HG02870 (cell line): Measurements from ENCODE around the gene SSU72.
"Not testable (repeated sequence)": the region's sequence is repeated elsewhere in the genome, so short reads cannot be mapped to it uniquely, and the experiment has no call there.

Experiments used
- ATAC-seq: cut with Tn5 transposase; IDR thresholded peaks from one replicate; pipeline ENCODE4 v1.9.1; 2021; ENCODE audit warnings: mild to moderate bottlenecking, moderate library complexity; ENCODE audit not compliant: unreplicated experiment

Gene SSU72

DNA sequence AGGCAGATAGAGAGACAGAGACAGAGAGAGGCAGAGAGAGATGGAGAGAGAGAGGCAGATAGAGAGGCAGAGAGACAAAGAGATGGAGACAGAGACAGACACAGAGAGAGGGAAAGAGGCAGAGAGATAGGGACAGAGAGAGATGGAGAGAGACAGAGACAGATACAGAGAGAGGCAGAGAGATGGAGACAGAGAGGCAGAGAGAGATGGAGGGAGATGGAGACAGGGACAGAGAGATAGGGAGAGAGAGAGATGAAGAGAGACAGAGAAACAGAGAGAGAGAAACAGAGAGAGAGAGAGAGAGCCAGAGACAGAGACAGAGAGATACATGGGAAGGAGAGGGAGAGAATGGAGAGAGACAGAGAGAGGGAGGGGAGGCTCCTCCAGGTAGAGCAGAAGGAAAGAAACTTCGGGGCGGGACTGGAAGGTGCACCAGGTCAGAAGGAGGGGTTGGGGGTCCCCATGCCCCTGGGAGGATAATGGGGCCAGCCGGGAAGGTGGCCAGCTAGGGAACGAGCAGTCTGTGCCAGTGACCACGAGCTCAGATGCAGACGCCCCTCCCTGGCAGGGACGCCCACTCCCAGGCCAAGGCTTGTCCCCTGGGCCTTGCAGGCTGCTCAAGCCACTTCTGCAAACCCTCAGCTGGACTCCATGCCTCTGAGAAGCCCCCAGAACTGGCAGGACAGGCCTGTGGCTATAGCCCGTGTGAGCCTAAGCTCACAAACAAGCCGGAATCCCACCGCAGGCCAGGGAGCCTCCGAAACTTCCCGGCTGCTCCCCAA, 22.0 kb upstream of the SSU72 start:
- no peak for ATAC-seq

DNA sequence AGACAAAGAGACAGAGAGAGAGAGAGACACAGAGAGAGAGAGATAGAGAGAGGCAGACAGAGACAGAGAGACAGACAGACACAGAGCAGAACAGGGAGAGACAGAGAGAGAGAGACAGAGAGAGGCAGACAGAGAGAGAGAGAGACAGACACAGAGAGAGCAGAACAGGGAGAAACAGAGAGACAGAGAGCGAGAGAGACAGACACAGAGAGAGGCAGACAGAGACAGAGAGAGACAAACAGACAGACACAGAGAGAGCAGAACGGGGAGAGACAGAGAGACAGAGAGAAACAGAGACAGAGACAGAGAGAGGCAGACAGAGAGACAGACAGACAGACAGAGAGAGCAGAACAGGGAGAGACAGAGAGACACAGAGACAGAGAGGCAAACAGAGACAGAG, 20.7 kb upstream of the SSU72 start:
- ATAC-seq, result not testable (repeated sequence)

DNA sequence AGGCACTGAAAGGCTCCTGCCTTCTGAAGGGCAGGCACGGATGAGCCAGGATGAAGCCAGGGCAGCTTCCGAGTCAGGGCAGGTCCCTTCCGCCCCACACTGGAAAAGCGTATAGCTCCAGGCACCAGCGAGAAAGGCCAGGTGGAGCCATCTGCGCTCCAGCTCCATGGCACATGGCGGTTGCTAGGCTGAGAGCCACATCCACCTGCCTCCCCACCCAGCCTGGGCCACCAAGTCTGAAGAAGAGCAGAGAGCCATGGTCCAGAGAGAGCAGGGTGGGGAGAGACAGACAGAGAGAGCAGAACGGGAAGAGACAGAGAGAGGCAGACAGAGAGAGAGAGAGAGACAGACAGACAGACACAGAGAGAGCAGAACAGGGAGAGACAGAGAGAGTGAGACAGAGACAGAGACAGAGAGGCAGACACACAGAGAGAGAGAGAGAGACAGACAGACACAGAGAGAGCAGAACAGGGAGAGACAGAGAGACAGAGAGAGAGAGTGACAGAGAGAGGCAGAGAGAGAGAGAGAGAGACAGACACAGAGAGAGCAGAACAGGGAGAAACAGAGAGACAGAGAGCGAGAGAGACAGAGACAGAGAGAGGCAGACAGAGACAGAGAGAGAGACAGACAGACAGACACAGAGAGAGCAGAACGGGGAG, 20.1 kb upstream of the SSU72 start:
- ATAC-seq, result no peak

DNA sequence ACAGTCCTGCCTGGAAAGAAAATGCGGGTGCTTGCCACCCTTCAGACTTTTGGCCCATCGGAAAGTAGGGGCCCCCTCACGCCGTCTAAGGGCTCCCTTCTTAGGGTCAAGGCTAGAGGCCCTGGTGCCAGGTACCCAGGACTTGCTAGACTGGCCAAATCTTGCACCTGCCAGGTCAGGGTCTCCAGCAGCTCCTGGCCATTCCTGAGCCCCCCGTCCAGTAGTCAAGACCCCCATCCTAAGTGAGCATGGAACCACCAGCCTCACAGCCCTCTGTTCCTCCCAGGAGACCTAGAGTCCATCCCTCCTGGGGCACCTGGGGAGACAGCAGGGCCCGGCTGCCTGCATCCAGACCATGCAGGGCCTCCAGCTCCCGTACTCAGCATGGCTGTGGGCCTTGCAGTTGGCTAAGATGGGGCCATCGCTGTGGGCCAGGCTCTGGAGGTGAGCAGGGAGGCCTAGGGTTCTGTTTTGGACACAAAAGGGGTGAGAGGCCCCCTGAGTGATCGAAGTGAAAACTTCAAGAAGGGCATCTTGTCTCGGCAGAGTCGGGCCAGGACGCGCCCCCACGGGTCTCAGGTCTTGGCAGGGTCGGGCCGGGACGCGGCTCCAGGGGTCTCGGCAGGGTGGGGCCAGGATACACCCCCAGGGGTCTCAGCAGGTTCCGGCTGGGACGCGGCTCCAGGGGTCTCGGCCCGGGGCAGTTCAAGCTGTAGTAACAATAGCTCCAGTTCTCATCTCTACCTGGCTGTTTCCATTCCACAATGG, 19.4 kb upstream of the SSU72 start:
- ATAC-seq, result no peak

DNA sequence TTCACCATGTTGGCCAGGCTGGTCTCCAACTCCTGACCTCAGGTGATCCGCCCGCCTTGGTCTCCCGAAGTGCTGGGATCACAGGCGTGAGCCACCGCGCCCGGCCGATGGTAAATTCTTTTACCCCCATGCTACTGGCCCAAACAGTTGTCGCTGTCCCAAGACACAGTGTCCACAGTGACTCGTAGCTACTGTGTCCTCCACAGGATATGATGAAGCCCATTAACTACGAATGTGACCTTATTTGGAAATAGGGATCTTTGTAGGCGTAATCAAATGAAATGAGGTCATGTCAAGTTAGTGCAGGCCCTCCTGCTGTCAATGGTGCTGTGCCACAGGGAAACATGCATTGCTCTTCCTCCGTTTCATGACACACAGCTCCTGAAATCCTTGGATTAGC, 16.8 kb upstream of the SSU72 start:
- ATAC-seq, result no peak

DNA sequence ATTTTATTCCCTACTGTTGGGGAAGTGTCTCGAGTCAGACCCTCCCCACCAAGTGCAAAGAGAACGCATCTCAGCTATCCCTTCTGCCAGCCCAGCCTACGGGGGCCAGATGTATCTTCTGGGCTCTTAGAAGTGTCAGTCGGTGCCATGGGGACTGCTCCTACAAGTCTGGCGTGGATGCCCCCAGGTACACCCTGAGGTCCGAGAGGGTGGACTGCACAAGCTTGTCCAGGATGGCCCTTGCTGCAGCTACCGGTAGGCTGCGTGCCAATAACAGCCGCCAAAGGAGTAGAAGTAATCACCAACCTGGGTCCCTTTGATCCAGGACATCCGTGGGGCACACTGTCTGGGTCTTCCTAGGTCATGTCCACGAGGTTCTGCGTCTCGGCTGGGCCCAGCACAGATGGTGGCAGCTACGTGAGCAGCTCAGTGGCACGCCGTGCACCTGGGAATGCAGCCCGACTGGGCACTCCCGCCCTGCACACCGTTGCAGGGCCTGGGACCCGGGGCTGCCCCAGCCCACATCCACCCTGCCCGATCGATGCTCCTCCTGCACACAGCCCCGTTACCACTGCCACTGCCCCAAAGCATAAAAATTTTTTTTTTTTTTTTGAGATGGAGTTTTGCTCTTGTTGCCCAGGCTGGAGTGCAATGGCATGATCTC, 8.8 kb upstream of the SSU72 start:
- no peak for ATAC-seq

DNA sequence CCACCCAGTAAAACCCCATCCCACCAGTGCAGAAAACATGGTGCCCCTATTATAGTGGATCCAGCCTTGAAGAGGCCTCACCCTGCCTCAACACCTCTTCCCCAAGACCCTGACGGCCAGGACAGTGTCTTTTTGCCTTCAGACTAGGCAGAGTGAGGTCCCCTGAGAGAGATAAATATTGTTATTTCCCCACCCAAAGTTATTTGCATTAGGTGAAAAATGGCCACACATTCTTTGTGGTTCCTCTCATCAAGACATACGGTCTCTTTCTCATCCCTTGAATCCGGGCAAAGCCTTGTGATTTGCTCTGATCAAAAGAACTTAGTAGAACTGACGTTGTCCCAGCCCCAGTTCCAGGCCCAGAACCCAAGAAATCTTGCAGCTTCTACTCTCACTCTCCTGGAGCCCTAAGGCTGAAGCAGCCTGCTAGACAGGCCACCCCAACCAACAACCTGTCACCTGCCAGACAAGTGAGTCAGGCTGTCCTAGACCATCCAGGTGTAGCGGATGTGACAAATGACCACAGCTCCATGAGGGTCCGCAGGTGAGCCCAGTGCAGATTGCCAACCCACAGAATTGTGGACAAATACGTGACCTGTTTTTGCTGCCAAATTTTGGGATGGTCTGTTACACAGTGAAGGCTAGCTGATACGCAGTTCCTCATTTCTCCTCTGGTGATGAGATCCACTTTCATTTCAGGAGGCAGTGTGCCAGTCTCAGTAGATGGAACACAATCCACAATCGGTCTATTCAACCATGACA, 8.1 kb upstream of the SSU72 start:
- no peak for ATAC-seq

DNA sequence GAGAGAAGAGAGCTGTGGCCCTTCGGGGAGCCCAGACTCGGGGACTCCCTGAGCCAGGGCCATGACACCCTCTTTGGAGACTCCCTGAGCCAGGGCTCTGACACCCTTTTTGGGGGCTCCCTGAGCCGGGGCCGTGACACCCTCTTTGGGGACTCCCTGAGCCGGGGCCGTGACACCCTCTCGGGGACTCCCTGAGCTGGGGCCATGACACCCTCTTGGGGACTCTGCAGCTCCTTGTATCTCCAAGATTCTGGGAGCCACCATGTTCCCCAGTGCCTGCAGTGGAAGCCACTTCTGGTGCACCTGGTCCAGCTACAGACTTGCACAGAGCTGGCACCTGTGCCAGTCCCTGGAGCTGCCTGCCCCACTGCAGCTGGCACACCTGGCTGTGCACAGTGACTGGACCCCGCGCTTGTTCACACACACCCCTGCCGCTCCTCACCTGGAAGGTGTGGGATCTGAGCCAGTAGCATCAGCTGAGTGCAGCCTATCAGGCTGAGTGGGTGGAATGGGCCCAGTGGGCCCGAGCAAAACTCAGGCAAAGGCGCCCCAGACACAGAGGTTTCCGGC, 3.8 kb upstream of the SSU72 start:
- ATAC-seq, result no peak

DNA sequence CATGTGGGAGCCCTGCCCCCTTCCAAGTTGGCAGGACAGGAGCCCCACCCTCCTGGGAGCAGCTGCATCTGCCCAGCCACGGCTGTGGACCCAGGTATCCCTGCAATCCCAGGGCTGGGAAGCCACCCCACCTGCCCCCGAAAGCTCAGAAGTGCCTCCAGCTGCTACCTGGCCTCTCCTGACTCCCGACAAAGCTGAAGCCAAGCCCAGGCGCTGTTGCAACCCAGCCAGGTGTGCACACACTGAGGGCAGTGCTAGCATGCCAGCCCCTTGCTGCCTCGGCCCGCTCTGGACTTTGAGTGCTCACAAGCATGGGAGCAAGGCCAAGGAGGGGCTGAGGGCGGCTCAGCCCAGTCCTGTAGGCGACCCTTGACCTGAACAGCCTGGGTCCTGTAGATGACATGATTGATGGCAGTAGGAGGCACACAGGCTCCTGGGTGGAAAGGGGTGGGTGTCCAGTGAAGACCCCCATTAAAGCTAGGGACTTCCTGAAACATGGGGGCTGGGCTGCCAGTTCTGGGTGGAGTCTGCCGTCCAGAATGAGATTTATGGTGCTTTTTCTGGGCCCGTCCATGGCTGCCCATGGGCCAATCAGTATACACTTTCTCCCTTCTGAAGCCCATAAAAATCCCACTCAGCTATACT, 2.8 kb upstream of the SSU72 start:
- no peak for ATAC-seq

DNA sequence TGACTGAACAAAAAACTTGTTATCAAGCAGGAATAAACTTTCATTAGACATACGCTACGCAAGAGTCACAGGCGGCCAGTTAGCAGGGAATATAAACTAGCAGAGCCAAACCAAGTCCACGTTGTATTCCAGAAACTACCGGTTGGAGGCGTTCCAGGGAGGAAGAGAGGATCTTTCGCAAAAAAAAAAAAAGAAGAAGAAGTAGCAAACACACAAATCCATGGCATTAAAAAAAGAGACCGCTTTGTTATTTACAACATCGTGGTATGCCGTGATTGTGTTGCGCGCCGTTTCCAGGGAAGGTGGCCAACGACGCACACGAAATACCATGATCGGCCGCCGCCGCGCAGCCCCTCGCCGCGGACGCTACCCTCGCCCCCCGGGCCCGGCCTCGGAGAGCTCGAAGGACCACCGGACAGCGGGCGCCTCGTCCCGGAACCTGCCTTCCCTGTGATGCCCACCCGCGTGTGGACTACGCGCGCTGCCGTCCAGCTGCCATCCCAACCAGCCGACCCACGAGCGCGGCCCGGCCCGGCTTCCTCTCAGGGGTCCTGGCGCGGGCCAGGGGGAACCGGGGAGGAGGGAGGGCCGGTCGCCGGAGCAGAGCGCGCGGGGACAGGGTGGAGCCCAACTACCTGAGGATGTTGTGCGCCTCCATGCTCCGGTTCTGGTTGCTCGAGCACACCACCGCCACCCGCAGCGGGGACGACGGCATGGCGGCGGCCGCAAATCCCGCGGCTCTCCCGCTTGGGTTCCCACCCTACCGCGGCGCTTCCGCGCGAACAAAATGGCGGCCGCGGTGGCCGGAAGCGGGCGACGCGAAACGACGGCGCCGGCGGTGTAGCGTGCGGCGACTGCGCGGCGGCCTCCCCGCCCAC, 581 bp downstream of the SSU72 start:
- peak; percentile 70 for ATAC-seq

DNA sequence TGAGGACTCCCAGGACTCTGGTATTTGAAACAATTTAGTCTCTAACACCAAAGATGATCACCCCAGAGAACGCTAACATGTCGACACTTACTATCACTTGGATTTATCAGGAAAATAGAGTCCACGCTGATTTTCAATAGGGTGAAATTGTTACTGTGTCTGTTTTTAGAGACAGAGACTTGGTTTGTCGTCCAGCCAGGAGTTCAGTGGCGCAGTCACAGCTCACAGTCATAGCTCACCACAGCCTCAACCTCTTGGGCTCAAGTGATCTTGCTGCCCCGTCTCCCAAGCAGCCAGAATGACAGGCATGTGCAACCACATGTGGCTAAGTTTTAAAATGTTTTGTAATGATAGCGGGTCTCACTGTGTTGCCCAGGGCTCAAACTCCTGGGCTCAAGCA, 5.3 kb downstream of the SSU72 start:
- ATAC-seq, result no peak

DNA sequence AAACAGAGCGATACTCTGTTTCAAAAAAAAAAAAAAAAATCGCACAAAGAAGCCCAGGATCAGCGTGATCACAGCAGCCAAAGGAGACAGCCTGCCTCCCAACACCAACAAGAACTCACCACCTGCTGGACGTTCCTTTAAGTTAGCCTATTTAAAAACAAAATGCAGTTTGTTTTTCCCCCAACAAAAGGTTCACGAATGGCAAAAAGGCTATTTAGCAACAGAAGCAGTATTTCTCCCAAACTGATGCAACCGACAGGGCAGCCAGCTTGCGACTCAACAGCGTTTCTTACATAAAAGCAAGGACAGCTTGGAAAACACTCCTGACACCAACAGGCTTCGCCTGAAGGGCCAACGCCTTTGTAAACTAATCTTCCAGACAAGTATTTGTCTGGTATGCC, 6.8 kb downstream of the SSU72 start:
- no peak for ATAC-seq

DNA sequence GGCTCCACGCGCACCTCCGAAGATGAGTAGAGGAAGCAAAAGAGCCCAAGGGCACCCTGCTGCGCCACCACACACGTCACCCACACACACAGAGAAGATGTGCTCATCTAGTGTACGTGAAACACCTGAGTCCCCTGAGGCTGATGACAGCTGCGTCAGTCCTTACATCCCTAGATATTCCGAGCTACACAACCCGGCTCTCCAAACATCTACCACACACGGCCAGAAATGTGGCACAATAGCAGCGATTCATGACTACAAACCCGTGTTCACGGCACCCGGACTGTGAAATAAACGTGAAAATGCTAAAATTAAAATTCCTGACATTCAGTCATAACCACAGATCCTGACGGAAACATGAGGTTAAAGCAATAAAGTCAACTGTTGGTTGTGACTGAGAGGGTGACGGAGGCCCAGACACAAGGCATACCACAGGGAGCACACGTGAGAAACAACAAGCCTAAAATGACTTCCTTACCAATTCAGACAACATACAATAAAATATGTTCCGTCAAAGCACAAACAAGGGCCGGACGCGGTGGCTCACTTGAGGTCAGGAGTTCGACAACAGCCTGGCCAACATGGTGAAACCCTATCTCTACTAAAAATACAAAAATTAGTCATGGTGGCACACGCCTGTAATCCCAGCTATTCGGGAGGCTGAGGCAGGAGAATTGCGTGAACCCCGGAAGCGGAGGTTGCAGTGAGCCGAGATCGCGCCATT, 7.3 kb downstream of the SSU72 start:
- no peak for ATAC-seq

DNA sequence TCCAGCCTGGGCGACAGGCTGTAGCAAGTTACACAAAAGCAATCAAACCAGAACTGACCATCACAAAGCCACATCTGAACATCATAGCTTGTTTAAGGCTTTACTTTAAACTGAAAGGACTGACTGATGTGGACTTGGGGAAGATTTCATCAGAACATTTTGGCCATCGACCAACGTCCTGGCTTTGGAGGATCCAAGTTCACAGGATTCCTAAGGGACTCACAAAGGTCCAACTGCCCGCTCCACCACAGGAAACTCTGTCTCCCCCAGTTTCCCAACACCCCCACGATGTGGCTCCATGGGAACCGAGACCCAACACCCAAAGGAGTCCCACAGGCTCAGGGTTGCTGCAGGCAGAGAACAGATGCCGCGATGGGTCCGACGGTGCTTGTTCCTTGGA, 9.3 kb downstream of the SSU72 start:
- no peak for ATAC-seq

DNA sequence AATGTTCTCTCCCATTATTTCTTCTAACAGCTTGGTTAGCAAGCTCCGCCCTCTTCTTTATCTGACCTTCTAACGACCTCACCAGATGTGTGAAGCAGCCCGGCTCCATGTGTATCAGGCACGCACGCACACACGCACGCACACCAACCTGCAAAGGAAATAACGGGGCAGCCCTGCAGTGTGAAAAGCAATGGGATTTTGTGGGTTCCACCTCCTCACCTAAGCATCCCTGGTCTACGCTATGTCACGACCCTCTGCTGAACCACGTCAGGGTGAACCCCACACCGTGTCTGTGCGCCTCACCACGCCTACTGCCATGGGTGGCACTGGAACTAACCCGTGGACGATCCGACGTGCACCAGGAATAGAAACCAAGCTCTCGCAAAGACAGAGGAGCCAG, 10.4 kb downstream of the SSU72 start:
- ATAC-seq, result no peak

DNA sequence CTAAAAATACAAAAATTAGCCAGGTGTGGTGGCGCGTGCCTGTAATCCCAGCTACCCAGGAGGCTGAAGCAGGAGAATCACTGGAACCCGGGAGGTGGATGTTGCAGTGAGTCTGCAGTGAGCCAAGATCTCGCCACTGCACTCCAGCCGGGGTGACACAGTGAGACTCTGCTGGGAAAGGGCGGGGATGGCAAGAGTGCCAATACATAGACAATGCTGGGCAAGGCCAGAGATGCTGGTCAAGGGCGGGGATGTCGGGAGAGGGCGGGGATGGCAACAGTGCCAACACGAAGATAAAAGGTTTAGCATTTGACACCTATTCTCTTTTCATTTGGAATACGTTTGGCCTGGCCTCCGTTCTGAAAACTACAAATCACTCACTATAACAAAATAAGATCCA, 11.0 kb downstream of the SSU72 start:
- ATAC-seq, result no peak

DNA sequence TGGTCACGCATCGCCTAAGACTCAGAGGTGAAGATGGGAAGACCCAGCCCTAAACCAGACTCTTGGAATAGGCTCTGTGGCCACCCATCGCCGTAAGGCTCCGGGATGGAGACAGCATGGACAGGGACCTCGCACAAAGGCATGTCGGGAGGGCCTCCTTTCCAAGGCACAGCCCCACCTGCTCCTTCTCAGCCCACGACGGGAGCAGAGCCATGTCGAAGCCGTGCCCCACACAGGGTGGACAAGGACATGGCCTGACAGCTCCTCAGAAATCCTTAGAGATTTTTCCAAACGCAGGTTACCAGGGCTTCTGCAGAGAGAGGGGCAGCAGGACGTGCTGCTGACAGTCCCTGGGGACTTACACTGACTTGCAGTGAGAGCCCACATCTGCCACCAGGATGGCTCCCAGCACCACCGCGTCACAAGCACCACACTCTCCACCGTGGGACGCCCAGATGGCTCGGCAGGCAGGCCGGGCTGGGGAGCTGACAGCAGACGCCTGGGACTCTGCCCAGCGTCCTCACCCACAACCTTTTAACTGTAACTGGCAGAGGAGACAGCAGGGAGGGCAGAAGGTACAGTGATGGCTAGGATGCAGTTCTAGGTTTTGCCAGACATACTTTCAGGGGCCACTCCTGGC, 12.0 kb downstream of the SSU72 start:
- no peak for ATAC-seq
